ENCODE data around the gene AKAIN1. TPM values are rescaled to one million over a fixed set of nuclear protein-coding genes. Genes with fewer than 3 reads are reported as not detected.

AKAIN1 gene, protein sequence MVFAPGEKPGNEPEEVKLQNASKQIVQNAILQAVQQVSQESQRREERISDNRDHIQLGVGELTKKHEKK
- total RNA-seq, result not detected

GRCh38 chr18:5197032-5197434 is at the start of gene AKAIN1:
TSS of gene AKAIN1 (minus strand) at chr18:5197257. CDS start at chr18:5197053, 204 bp downstream.
- intact Hi-C loops (cut with DNase I; ENCODE audit: low total_unique reads), result no loop called here
- H3K4me3 ChIP-seq (ENCODE audit: low read depth, poor library complexity, severe bottlenecking), result no peak within 1 kb of the TSS
- TF ChIP-seq POLR2A (IDR thresholded peaks at IDR 0.05) (no peak), CTCF (IDR thresholded peaks at IDR 0.05) (no peak)
- DNase-seq (ENCODE audit: low spot score in 2 of 2), result no peak
- 3 to 5% methylated on average over 31 to 37 of the region's 37 CpGs for WGBS, 2 donors

- H3K4me3 ChIP-seq (ENCODE audit: low read depth, poor library complexity, severe bottlenecking), result no peak overlapping the region
- TF ChIP-seq CTCF (IDR thresholded peaks at IDR 0.05) (no peak), POLR2A (IDR thresholded peaks at IDR 0.05) (no peak)
- intact Hi-C loops (cut with DNase I; ENCODE audit: low total_unique reads), result no loop called here
- DNase-seq (ENCODE audit: low spot score in 2 of 2), result no peak
Observed at GRCh38 chr18:5244941-5245340, 47.9 kb upstream of the AKAIN1 start.

DNA sequence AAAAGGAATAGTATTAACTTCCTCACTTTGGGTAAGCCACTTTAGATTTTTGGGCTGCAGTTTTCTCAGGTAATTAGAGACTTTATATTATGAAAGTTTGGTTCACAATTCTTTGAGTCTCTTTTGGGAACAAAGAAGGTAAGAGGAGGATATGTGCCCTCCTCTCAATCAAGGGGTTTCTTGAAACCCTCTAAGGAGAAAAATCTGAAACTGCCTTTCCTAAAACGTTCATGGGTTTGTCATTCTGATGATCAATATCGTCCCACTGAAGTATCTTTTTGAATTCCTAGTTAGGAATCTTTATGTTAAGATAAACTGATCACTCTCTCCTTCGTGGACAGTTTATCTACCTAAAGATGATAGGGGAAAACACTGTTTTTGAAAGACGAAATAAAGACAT is 42.4 kb upstream of the AKAIN1 start:
- no peak for DNase-seq (ENCODE audit: low spot score in 2 of 2)
- 65 to 73% methylated on average over 4 of the region's 4 CpGs for WGBS, 2 donors
- TF ChIP-seq CTCF (IDR thresholded peaks at IDR 0.05) (no peak), POLR2A (IDR thresholded peaks at IDR 0.05) (no peak)
- intact Hi-C loops (cut with DNase I; ENCODE audit: low total_unique reads), result no loop called here
- no peak overlapping the region for H3K4me3 ChIP-seq (ENCODE audit: low read depth, poor library complexity, severe bottlenecking)

GRCh38 chr18:5238371-5238976 is 41.4 kb upstream of the AKAIN1 start:
- intact Hi-C loops (cut with DNase I; ENCODE audit: low total_unique reads), result no loop called here
- 2 to 4% methylated on average over 13 to 34 of the region's 39 CpGs for WGBS, 2 donors
- no peak for TF ChIP-seq POLR2A (IDR thresholded peaks at IDR 0.05)
- no peak for TF ChIP-seq CTCF (IDR thresholded peaks at IDR 0.05)
- no peak for DNase-seq (ENCODE audit: low spot score in 2 of 2)
- peak overlapping the region; percentile 75 for H3K4me3 ChIP-seq (ENCODE audit: low read depth, poor library complexity, severe bottlenecking)

GRCh38 chr18:5237723-5238370 is 40.8 kb upstream of the AKAIN1 start:
- TF ChIP-seq POLR2A (IDR thresholded peaks at IDR 0.05) (peak in 1 of 2 donors; percentile 37), CTCF (IDR thresholded peaks at IDR 0.05) (no peak)
- peak overlapping the region; percentile 75 for H3K4me3 ChIP-seq (ENCODE audit: low read depth, poor library complexity, severe bottlenecking)
- DNase-seq (ENCODE audit: low spot score in 2 of 2), result peak; percentile 77 to 97
- WGBS, 2 donors, result 1% methylated on average over 53 to 65 of the region's 71 CpGs
- intact Hi-C loops (cut with DNase I; ENCODE audit: low total_unique reads), result no loop called here
